GM08714 (cell line): ENCODE data around the gene DNAH10.

Experiments used
- H3K4me3 ChIP-seq: fragments of 200-500 bp; sonication (Bioruptor generic); 2 replicates; pipeline ENCODE4 v1.5.1; 2014; ENCODE audit warnings: mild to moderate bottlenecking, low read length, inconsistent platforms
- ZNF274 ChIP-seq: IDR thresholded peaks from 2 replicates; pipeline ENCODE4 v1.6.1; 2012; ENCODE audit warnings: mild to moderate bottlenecking, low read depth, low read length

DNAH10 gene

DNA sequence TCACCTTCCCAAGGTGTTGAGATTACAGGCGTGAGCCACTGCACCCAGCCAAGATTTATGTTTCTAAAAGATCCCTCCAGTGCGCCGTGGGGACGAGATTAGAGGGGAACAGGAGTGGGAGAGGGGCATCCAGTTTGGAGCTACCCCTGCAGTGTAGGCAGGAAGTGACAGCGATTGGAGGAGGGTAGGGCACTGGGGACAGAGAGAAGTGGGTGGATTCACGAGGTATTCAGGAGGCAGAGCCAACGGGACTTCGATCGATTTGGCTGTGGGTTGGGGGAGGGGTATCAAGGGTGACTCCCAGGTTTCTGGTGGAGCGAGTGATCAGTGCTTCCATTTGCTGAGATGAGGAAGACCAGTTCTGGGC, 128.4 kb downstream of the DNAH10 start:
- TF ChIP-seq ZNF274: no peak
- no peak overlapping the region for H3K4me3 ChIP-seq

DNA sequence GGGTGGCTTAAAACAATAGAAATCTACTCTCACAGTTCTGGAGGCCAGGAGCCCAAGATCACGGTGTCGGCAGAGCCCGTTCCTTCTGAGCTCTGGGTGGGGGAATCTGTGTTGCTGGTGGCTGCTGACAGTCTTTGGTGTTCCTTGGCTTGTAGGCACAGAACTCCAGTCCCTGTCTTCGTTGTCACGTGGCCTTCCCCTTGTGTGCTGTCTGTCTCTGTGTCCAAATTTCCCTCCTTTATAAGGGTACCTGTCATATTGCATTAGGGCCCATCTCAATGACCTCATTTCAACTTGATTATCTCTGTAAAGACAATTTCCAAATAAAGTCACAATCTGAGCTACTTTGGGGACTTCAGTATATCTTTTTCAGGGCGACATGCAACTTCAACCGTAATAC, 128.9 kb downstream of the DNAH10 start:
- H3K4me3 ChIP-seq: no peak overlapping the region
- TF ChIP-seq ZNF274: no peak

DNA sequence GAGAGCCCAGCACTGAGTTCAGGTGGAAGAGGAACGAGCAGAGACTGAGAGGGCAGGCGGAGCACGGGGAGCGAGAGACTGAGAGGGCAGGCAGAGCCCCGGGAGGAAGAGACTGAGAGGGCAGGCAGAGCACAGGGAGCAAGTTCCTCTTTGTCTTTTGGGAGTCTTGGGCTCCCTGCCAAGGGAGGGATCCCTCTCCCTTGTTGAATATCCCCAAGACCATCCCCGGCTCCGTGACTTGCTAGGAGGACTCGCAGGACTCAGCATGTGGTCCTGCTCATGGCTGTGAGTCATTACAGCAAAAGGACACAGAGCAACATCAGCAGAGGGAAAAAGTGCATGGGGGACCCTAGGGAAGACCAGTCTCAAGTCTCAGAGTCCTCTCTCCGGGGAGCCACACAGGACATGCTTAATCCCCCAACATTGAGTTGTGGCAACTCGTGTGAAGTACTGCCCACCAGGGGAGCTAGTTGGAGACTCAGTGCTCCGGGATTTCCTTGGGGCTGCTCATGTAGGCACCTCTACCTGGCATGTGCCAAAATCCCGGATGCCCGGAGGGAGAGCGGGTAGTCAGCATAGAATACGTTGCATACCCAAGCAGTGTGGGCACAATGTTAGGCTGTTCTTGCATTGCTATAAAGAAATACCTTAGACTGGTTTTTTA, 129.5 kb downstream of the DNAH10 start:
- TF ChIP-seq ZNF274: no peak
- no peak overlapping the region for H3K4me3 ChIP-seq

DNA sequence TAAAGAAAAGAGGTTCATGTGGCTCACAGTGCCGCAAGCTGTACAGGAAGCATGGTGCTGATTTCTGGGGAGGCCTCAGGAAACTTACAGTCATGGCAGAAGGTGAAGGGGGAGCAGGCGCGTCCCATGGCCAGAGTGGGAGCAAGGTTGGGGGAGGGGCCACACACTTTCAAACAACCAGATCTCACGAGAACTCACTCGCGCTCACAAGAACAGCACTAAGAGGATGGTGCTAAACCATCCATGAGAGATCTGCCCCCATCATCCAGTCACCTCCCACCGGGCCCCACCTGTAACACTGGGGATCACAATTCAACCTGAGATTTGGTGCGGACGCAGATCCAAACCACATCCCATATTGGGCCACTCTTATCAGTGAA, 130.1 kb downstream of the DNAH10 start:
- TF ChIP-seq ZNF274: no peak

DNA sequence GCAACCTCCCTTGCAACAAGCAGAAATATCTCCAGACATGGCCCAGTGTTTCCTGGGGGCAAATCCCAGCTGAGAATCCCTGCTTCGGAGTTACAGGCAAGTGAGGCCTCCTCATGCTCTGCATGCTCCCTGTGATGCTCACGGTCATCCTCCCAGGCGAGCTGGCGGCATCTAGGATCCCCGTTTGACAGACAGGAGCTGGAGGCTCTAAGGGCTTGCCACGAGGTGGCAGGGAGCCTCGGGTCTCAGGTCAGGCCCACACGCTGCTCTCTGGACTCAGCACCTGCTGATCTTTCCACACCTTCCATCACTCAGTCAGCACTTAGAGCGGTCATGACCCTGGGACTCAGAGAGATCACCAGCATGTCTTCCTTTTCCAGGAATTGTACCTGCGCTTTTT, 130.8 kb downstream of the DNAH10 start:
- H3K4me3 ChIP-seq: no peak overlapping the region
- no peak for TF ChIP-seq ZNF274

More for the DNA sequence above, 130.1 kb downstream of the DNAH10 start:
- no peak overlapping the region for H3K4me3 ChIP-seq

DNA sequence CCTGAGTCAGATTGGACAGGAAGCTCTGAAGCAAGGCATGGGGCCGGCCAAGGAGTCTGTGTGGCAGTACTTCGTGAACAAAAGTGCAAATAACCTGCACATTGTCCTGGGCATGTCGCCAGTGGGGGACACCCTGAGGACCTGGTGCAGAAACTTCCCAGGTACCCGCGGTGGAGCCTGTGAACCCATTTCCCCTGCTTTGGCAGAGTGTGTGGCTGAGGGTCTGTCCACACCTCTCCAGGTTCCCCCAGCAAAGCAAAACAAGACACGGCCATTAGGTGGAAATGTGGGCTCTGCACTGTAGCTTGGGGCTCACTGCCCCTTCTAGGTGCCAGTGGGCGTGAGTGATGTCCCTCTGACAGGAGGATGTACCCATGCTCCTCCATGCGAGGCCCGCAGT, 131.2 kb downstream of the DNAH10 start:
- H3K4me3 ChIP-seq: no peak overlapping the region
- no peak for TF ChIP-seq ZNF274

DNA sequence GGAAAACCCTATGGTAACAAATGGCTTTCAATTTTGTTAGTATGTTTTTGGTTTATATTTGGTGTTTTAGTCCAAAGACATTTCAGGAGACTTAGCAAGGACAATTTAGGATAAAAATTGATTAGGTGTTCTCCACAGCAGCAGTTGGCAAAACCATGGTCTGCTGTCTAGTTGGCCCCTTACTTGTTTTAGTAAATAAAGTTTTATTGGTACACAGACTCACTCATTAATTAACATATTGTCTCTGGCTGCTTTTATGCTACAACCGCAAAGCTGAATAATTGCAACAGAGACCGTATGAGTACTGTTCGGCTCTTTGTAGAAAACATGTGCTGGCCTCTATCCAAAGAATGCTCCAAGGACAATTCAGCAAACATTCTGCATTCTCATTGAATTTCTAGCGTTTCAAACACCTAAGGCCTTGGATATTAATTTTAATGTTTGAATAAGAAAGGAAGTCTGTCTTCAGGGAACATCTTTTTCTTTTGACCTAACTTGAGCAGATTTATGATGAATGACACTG, 132.8 kb downstream of the DNAH10 start:
- TF ChIP-seq ZNF274: no peak

DNA sequence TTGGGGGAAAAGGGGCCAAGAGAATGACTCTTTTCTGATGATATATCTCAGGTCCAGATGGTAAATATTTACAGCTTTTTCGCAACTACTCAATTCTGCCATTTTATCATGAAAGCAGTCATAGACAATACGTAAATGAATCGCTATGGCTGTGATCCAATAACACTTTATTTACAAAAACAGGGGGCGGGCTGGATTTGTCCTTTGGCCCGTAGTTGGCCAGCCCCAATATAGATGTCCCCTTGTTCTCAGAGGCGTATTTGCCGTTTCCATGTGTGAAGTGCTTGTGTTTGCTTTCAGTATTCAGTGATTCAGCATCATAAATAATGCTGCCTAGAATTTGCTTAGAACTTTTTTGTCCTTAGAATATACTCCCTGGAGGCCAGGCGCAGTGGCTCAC, 133.3 kb downstream of the DNAH10 start:
- TF ChIP-seq ZNF274: no peak

More for the DNA sequence above, 132.8 kb downstream of the DNAH10 start:
- no peak overlapping the region for H3K4me3 ChIP-seq

DNA sequence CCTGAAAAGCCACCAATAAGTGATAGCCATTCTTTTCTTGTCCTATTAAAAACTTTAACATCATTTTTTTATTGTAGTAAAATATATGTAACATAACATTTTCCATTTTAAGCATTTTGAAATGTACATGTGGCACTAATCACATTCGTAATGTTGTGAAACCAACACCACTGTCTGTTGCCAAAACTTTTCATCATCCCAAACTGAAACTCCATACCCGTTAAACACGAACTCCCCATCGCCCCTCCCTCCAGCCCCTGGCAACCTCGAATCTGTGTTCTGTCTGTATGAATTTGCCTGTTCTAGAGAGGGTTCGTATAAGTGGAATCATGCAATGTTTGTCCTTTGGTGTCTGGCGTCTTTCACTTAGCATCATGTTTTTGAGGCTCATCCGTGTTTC, 134.7 kb downstream of the DNAH10 start:
- no peak overlapping the region for H3K4me3 ChIP-seq
- TF ChIP-seq ZNF274: no peak

More for the DNA sequence above, 133.3 kb downstream of the DNAH10 start:
- H3K4me3 ChIP-seq: no peak overlapping the region

DNA sequence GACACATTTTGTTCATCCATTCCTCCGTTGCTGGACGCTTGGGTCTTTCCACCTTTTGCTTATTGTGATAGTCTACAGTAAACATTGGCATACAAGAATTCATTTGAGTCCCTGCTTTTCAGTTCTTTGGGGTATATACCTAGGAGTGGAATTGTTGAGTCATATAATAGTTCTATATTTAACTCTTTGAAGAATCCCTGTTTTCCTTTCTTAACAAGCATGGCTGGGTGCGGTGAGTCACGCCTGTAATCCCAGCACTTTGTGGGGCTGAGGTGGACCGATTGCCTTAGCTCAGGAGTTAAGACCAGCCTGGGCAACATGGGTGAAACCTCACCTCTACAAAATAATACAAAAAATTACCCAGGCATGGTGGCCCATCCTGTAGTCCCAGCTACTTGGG, 135.1 kb downstream of the DNAH10 start:
- no peak for TF ChIP-seq ZNF274
- no peak overlapping the region for H3K4me3 ChIP-seq

DNA sequence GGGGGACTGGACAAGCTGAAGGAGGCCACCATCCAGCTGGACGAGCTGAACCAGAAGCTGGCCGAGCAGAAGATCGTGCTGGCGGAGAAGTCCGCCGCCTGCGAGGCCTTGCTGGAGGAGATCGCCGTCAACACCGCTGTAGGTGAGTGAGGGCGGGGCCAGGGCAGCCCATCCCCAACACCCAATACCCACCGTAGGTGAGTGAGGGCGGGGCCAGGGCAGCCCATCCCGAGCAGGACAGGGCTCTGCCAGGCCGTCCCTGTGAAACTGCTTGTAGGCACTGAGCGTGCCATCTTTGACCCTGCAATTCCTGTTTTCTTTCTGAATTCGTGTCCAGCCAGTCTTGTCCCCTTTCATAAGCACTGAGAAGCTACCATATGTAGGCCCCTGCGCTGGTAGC, 136.6 kb downstream of the DNAH10 start:
- TF ChIP-seq ZNF274: no peak
- H3K4me3 ChIP-seq: no peak overlapping the region

DNA sequence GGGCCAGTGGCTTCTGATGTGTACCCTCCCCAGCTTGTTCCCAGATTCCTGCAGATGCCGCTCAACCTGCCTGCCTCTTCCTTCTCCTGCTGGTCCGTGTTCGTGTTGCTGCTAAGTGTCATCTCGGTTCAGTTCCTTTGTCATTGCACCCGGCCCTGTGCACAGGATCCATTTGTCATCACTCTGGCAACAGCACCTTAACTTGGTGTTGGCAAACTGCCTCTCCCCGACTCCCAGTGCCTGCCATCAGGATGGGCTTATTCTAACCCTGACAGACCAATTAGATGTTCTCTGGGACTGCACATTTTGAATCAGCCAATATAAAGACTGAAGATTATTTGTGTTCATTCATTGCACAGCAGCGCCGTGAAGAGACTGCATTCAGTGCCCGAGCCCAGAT, 137.3 kb downstream of the DNAH10 start:
- no peak for TF ChIP-seq ZNF274
- no peak overlapping the region for H3K4me3 ChIP-seq

DNA sequence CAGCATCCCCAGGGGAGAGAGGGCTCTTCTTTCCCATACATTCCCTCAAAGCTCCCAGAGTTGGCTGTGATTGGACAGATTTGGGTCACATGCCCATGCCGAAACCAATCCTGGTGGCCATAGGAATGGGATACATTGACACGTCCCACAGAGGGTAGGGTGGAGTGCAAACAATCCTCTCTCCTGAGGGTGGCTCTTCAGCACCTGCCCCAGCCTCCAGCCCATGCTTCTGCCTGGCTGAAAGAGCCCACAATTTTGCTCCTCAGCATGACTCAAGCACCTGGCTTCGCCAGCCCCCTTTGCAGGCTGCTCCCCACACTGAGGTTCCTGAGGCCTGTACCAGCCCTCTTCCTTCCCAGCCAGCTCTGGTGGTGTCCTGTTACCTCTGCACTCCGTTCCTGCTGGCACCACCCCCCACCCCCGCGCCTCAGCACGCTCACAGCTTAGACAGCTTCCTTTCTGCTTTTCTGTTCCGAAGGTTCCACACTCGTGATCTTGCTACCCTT, 138.8 kb downstream of the DNAH10 start:
- no peak overlapping the region for H3K4me3 ChIP-seq
- TF ChIP-seq ZNF274: no peak

DNA sequence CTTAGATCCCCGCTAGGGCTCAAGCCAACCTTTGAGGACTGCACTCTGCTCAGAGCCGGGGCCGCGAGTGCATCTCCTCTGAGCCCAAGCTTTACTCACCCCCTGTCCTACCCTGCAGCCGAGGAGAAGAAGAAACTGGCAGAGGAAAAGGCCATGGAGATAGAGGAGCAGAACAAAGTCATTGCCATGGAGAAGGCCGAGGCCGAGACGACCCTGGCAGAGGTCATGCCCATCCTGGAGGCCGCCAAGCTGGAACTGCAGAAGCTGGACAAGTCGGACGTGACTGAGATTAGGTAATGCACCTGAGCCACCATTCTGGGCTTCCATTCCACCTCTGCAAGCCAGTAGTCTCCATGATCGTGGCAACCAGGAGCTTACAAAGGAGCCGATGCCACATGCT, 140.7 kb downstream of the DNAH10 start:
- H3K4me3 ChIP-seq: no peak overlapping the region
- no peak for TF ChIP-seq ZNF274

DNA sequence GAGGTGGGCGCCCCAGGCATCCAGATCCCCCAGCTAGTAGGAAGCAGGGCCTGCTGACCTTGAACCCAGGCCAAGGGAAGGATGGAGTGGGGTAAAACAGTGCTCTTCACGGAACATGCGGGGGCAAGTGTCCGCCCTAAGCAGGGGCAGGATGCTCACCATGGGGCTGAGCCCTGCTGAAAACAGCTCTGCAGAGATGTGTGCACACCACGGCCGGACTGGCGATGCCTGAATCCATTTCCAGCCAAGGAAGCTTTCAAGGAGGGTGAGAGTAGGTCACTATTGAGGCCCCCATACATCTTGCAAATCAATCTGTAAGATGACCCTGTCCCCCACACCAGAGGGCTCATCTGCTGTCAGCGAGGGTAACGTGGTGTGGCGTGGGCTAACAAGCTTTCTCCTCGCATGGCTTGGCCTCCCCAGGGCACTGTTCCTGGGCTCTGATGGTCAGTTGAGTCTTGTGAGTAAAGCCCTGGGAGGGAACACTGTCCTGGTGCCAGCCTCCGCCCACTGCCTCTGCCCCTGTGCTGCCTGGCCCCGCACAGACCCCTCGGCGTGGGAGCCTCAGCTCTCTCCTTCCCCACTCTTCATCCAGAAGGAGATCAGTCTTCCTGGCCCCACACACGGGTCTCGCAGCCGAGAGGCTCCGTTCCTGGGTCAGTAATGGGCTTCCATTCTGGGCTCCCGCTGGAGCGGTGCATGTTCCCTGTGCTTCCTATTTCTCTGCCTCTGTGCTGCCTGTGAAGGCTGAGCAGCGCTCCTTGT, 141.4 kb downstream of the DNAH10 start:
- TF ChIP-seq ZNF274: no peak
- H3K4me3 ChIP-seq: no peak overlapping the region
